ENCODE data around the gene MOV10. TPM values are rescaled to one million over a fixed set of nuclear protein-coding genes. Genes with fewer than 3 reads are reported as not detected.

MOV10 gene
- total and polyA plus RNA-seq, 2 of the 8 experiments (the other 6 are each of a cell fraction or from before 2014, with no cell fraction given), result 57.3 to 109 TPM

GRCh38 chr1:112744009-112744578, 69.6 kb downstream of the MOV10 start (continued):
- TF ChIP-seq CTCF (IDR thresholded peaks at IDR 0.05; ENCODE audit: control extremely low read depth in 1 of 3, insufficient read depth in 1 of 3, low read depth in 1 of 3, low read length in 3 of 3) (peak; percentile 47 to 51 (median 51)), TAF7 (optimal IDR thresholded peaks at IDR 0.05; ENCODE audit: borderline replicate concordance, low read depth, low read length) (peak; percentile 19), BACH1 (IDR thresholded peaks at IDR 0.05; ENCODE audit: low read length) (no peak; the same call in none of the 2 replicates), SIRT6 (IDR thresholded peaks at IDR 0.05; ENCODE audit: low read length) (no peak), FOSL1 (IDR thresholded peaks at IDR 0.05; ENCODE audit: insufficient read depth, low read depth, low read length) (no peak), HDAC6 (IDR thresholded peaks at IDR 0.05; ENCODE audit: low read depth, low read length) (no peak), TEAD4 (IDR thresholded peaks at IDR 0.05; ENCODE audit: low read depth, low read length) (peak; percentile 84), SAP30 (IDR thresholded peaks at IDR 0.05; ENCODE audit: insufficient read depth, insufficient replicate concordance, low read length) (no peak), EZH2 (IDR thresholded peaks at IDR 0.05; ENCODE audit: low read depth, low read length, severe bottlenecking) (peak; percentile 81), KDM4A (IDR thresholded peaks at IDR 0.05; ENCODE audit: low read depth, low read length, severe bottlenecking) (peak; percentile 80)
